GM18498 (cell line): Measurements from ENCODE around the gene GRK5.
A peak's percentile ranks its signal among the peaks of the same experiment; 100 is the strongest.

Source experiments
- ATAC-seq: cut with Tn5 transposase; IDR thresholded peaks from one replicate; pipeline ENCODE4 v1.9.1; 2021; ENCODE audit warnings: mild to moderate bottlenecking, moderate library complexity; ENCODE audit not compliant: unreplicated experiment

GRK5 gene

DNA sequence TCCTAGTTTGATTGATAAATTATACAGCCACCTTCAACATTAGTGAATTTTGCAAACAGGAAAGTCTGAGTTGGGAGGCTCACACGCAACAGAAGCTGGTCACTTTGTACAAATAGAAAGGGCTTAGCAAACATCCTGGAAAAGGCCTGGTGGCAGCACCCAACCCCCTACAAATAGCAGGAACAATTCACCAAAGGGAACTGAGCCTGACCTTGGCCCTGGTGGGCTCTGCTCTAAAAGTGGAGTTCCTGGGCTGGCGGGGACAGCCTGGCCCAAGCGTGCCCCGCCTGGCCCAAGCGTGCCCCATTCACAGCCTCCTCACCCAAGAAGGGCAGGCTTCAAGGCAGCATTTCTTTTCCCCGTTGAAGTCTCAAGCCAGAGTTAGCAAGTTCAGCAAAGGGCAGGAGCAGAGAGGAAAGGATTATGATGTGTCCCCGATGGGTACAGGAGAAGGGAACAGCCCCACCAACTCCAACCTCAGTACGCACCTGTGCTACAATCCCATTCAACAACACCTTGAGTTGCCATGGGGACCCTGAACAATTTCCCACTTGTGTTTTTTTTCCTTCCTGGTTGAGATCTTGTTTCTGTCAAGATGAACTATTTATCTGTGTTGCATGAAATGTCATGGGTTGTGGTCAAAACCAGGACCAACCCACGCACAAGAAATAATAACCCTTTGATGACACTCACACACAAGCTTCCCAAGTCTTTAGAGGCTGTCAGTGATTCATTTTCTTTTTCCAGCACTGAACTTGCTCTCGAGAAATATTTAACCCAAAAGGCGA, 291.7 kb downstream of the GRK5 start:
- ATAC-seq, result no peak

GRCh38 chr10:119499677-119500002, 292.3 kb downstream of the GRK5 start:
- no peak for ATAC-seq

GRCh38 chr10:119500123-119500795, 292.9 kb downstream of the GRK5 start:
- no peak for ATAC-seq

- ATAC-seq, result no peak
Observed at GRCh38 chr10:119500821-119501220, 293.4 kb downstream of the GRK5 start.

DNA sequence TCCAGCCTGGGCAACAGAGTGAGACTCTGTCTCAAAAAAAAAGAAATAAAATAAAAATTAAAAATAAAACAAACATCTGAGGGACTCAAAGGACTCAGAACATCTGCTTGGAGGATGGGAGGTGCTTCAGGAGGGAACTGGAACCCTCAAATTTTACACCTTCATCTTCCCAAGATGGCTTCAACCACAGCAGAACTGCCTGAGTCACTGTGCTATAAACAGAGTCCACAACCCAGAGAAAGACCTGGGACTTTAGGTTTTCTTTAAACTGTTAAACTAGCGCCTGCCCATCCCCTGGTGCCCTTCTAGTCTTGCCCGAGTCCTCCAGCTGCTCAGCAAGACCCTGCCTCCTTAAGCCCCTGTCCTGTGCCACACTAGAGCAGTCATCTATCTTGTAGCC, 294.3 kb downstream of the GRK5 start:
- peak; percentile 20 for ATAC-seq

DNA sequence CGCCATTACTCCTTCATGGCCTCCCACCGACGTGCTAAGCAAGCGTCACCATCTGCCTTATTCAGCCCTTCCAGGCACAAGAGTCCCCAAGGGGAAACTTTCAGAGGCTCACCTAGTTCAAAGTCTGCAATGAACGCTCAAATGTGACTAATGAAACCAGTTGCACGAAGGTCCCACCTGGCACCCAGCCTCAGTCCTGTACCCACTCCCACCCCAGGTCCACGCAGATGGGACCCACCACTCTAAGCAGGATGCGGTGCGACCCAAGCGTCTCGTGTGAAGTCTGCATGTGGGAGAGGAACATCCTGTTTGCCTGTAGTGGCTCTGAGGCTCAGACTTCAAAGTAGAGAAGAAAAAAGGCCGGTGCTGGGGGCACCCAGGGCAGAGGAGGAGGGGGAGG, 294.8 kb downstream of the GRK5 start:
- peak; percentile 63 for ATAC-seq

- no peak for ATAC-seq
Observed at GRCh38 chr10:119502618-119503155, 295.3 kb downstream of the GRK5 start.

DNA sequence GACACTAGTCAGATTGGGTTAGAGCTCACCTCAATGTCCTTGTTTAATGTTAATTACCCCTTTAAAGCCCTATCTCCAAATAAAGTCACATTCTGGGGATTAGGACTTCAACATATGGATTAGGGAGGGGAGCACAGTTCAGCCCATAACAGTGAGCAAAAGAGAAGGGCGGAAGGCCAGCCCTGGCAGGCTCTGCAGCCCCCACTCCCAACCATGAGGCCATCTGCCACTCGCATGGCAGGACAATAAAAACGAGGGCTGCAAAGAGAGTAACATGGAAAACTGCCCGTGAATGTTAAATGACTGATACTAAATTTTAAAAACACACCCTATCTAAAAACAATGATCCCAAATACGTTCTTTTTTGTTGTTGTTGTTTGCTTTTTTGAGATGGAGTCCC, 296.4 kb downstream of the GRK5 start:
- no peak for ATAC-seq

DNA sequence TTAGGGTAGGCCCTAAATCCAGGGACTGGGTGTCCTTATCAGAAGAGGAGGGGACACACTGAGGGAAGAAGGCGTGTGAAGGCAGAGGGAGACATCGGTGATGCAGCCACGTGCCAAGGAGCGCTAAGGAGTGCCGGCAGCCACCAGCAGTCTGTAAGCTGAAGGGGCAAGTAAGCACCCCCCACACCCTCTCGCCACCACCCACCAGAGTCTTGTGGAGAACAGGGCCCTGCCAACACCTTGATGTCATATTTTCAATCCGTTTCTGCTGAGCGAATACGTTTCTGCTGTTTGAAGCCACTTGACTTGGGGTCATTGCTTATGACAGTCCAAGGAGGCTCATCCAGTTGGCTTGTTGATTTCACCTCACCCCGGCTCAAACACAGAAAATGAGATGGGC, 297.3 kb downstream of the GRK5 start:
- no peak for ATAC-seq

DNA sequence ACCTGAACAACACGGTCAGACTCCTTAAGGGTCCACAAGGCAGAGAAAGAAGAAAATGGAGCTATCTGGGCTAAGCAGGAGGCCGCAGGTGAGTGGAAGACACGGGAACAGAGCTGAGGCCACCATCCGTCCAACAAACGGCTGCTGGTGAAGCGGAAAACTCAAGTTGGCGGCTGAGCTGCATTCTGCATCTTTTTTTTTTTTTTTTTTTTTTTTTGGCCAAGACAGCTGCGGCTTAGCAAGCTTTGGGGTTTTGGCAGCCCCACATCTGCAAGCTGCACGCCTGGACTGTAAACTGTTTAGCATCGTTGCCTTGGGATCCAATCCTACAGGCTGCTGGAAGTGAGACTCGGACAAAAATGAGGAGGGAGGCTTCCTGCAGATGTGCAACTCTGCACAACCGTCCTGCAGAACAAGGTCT, 297.8 kb downstream of the GRK5 start:
- no peak for ATAC-seq
